Testis (tissue), 3 donors: ENCODE measurements around the gene ARHGAP26. TPM values are rescaled to one million over a fixed set of nuclear protein-coding genes. Genes with fewer than 3 reads are reported as not detected.

Experiments
- DNase-seq: peaks from one replicate; pipeline ENCODE4 v3.0.0-alpha.2; 2019
- H3K27ac ChIP-seq, 2 donors: fragments of 200-600 bp; sonication (generic); one replicate each; pipeline ENCODE4 v1.5.1; 2019
- H3K27me3 ChIP-seq: fragments of 200-600 bp; sonication (generic); one replicate; pipeline ENCODE4 v1.5.1; 2019
- H3K36me3 ChIP-seq: fragments of 200-600 bp; sonication (generic); one replicate; pipeline ENCODE4 v1.5.1; 2017; ENCODE audit warnings: low read depth; ENCODE audit errors: missing control alignments
- H3K4me1 ChIP-seq: fragments of 200-600 bp; sonication (generic); one replicate; pipeline ENCODE4 v1.5.1; 2019
- H3K4me3 ChIP-seq, 2 donors: fragments of 200-600 bp; sonication (generic); one replicate each; pipeline ENCODE4 v1.5.1; 2017 to 2019
- H3K9me3 ChIP-seq: fragments of 200-600 bp; sonication (generic); one replicate; pipeline ENCODE4 v1.5.1; 2017
- CTCF ChIP-seq, 3 experiments: fragments of 450-650 bp in 2 of 3; fragments of 200-600 bp in 1 of 3; sonication (generic) in 1 of 3; IDR thresholded peaks; one replicate each; pipeline ENCODE4 v1.5.1; 2016 to 2019; ENCODE audit warnings: antibody characterized with exemption in 3 of 3, mild to moderate bottlenecking in 2 of 3, moderate library complexity in 1 of 3
- POLR2A ChIP-seq: fragments of 450-650 bp; IDR thresholded peaks from one replicate; pipeline ENCODE4 v1.6.1; 2017; ENCODE audit warnings: antibody characterized with exemption, mild to moderate bottlenecking, moderate library complexity
- WGBS, 2 donors: methylation state at CpG; one replicate each; pipeline ENCODE4 v1.1.5; 2018; 5-methylcytosine and 5-hydroxymethylcytosine counted together
- intact Hi-C: fragments of 100-400 bp; cut with DNase I; formaldehyde crosslinking; loops from one replicate; pipeline ENCODE4 v1.15.1; 2023; ENCODE audit warnings: low total_unique reads
- polyA plus RNA-seq: library from polyadenylated mRNA; stranded (reverse); fragments of 350-450 nt; fragmentation: Illumina TruSeq; extraction: RNeasy Lipid Tissue Mini Kit (QIAGEN cat#74804); gene quantifications from one replicate; pipeline ENCODE4 v1.2.3, GENCODE V29; 2014; ENCODE audit warnings: low read depth, low replicate concordance; ENCODE audit not compliant: insufficient read depth
- total RNA-seq, 2 donors: library from RNA; depleted of rRNA; stranded (reverse); fragments of >200 nt; gene quantifications; one replicate each; pipeline ENCODE4 v1.2.3, GENCODE V29; 2016

Gene ARHGAP26
- total and polyA plus RNA-seq, 3 donors from 2014 or later, result 33.8 to 98.7 (median 95.7) TPM

- Histone ChIP-seq H3K4me1 (no peaks in the 10 kb centered on the region), H3K27me3 (no peaks in the 10 kb centered on the region), H3K27ac (no peak overlapping the region), H3K4me3 (no peak overlapping the region), H3K36me3 (no peaks in the 10 kb centered on the region), H3K9me3 (no peaks in the 10 kb centered on the region)
- WGBS, 2 donors, result 72 to 74% methylated on average over 6 of the region's 6 CpGs
- no peak for DNase-seq
- TF ChIP-seq CTCF (IDR thresholded peaks at IDR 0.05) (no peak), POLR2A (no peak)
- intact Hi-C loops, result no loop called here
Observed at GRCh38 chr5:143275512-143276363, 505.6 kb downstream of the ARHGAP26 start.

- no peaks in the 10 kb centered on the region for H3K9me3 ChIP-seq
- TF ChIP-seq CTCF (IDR thresholded peaks at IDR 0.05), result no peak
- TF ChIP-seq POLR2A, result no peak
- H3K27ac ChIP-seq, result no peak overlapping the region
- H3K4me3 ChIP-seq, result no peak overlapping the region
- no peaks in the 10 kb centered on the region for H3K36me3 ChIP-seq
- no peaks in the 10 kb centered on the region for H3K4me1 ChIP-seq
- intact Hi-C loops, result no loop called here
- H3K27me3 ChIP-seq, result no peaks in the 10 kb centered on the region
- 85 to 94% methylated on average over 2 of the region's 2 CpGs for WGBS, 2 donors
- no peak for DNase-seq
Observed at GRCh38 chr5:143277536-143277935, 507.4 kb downstream of the ARHGAP26 start.

Other genes starting within 250 kb of the ARHGAP26 start
- gene FGF1, start 84.3 kb upstream of the ARHGAP26 start, total RNA-seq, result 1 to 10 TPM; 2.2 to 4.4 TPM
- gene FGF1, start 84.3 kb upstream of the ARHGAP26 start, polyA plus RNA-seq, result 1.9 TPM